ENCODE results near the gene PEX13.

DNA sequence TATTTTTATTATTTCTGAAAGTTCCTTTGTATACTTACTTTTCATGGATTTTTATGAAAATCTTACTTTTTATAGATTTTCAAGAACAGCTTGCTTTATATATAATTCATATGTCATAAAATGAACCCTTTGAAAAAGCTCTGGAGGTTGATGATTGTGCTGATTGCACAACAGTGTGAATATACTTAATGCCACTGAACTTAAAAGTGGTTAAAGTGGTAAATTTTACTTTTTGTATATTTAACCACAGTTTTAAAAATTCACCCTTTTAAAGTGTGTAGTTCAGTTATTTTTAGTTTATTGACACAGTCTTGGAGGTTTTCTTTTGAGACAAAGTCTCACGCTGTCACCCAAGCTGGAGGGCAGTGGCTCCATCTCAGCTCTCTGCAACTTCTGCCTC lies 56.6 kb downstream of the PEX13 start:
- TF ChIP-seq, protein P1, sequence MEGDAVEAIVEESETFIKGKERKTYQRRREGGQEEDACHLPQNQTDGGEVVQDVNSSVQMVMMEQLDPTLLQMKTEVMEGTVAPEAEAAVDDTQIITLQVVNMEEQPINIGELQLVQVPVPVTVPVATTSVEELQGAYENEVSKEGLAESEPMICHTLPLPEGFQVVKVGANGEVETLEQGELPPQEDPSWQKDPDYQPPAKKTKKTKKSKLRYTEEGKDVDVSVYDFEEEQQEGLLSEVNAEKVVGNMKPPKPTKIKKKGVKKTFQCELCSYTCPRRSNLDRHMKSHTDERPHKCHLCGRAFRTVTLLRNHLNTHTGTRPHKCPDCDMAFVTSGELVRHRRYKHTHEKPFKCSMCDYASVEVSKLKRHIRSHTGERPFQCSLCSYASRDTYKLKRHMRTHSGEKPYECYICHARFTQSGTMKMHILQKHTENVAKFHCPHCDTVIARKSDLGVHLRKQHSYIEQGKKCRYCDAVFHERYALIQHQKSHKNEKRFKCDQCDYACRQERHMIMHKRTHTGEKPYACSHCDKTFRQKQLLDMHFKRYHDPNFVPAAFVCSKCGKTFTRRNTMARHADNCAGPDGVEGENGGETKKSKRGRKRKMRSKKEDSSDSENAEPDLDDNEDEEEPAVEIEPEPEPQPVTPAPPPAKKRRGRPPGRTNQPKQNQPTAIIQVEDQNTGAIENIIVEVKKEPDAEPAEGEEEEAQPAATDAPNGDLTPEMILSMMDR (IDR thresholded peaks at IDR 0.05), result no peak
- TF ChIP-seq ZFX (IDR thresholded peaks at IDR 0.05; ENCODE audit: borderline replicate concordance), result no peak

Data from 22Rv1 (cell line).